HG02610 (cell line): ENCODE results near the gene INPP5J.
"Not testable (repeated sequence)": the region's sequence is repeated elsewhere in the genome, so short reads cannot be mapped to it uniquely, and the experiment has no call there.

Experiments
- ATAC-seq: cut with Tn5 transposase; IDR thresholded peaks from one replicate; pipeline ENCODE4 v1.9.1; 2021; ENCODE audit warnings: mild to moderate bottlenecking, moderate library complexity; ENCODE audit not compliant: unreplicated experiment

The INPP5J gene

GRCh38 chr22:31100762-31101525 lies 21.8 kb upstream of the INPP5J start:
- no peak for ATAC-seq

- no peak for ATAC-seq
Observed at GRCh38 chr22:31102441-31103081, 20.2 kb upstream of the INPP5J start.

- ATAC-seq: no peak
Observed at GRCh38 chr22:31103111-31103510, 19.7 kb upstream of the INPP5J start.

GRCh38 chr22:31103899-31104694 lies 18.7 kb upstream of the INPP5J start:
- no peak for ATAC-seq

GRCh38 chr22:31104869-31105268 lies 17.9 kb upstream of the INPP5J start:
- no peak for ATAC-seq

GRCh38 chr22:31105282-31105929 lies 17.4 kb upstream of the INPP5J start:
- no peak for ATAC-seq

- no peak for ATAC-seq
Observed at GRCh38 chr22:31106001-31106571, 16.7 kb upstream of the INPP5J start.

- ATAC-seq: no peak
Observed at GRCh38 chr22:31106731-31107177, 16.0 kb upstream of the INPP5J start.

- ATAC-seq: peak; percentile 87
Observed at GRCh38 chr22:31107178-31107893, 15.4 kb upstream of the INPP5J start, which contains the start of gene SELENOM. Gene SELENOM, minus strand, starts transcription at chr22:31107568. Its CDS starts 63 bp downstream, at chr22:31107505.

- ATAC-seq: peak; percentile 14
Observed at GRCh38 chr22:31107894-31108218, 14.9 kb upstream of the INPP5J start.

- ATAC-seq: not testable (repeated sequence)
Observed at GRCh38 chr22:31112547-31113091, 10.1 kb upstream of the INPP5J start.

GRCh38 chr22:31118046-31118820 lies 4.5 kb upstream of the INPP5J start:
- ATAC-seq: no peak

- ATAC-seq: no peak
Observed at GRCh38 chr22:31119026-31119717, 3.6 kb upstream of the INPP5J start.

- no peak for ATAC-seq
Observed at GRCh38 chr22:31120230-31120629, 2.5 kb upstream of the INPP5J start.

- ATAC-seq: no peak
Observed at GRCh38 chr22:31120642-31121041, 2.1 kb upstream of the INPP5J start.

GRCh38 chr22:31121403-31121802 lies 1.4 kb upstream of the INPP5J start:
- ATAC-seq: no peak

GRCh38 chr22:31122196-31122531 lies 602 bp upstream of the INPP5J start:
- no peak for ATAC-seq

GRCh38 chr22:31123292-31123602 lies 481 bp downstream of the INPP5J start:
- no peak for ATAC-seq

GRCh38 chr22:31124290-31124689 lies 1.5 kb downstream of the INPP5J start:
- ATAC-seq: no peak
